Amniotic stem cell (primary cell): ENCODE results near the gene SLC4A2.
A peak's percentile ranks its signal among the peaks of the same experiment; 100 is the strongest.

Source experiments
- DNase-seq: peaks from one replicate; lab custom pipeline; 2025; lab: John Stamatoyannopoulos, UW

SLC4A2 gene

GRCh38 chr7:151117565-151117964 is 58.2 kb downstream of the SLC4A2 start:
- no peak for DNase-seq

- DNase-seq, result no peak
These were observed 59.0 kb downstream of the SLC4A2 start for GRCh38 chr7:151118108-151119054.

- no peak for DNase-seq
These were observed 59.6 kb downstream of the SLC4A2 start for GRCh38 chr7:151119055-151119415.

GRCh38 chr7:151119902-151120301 is 60.5 kb downstream of the SLC4A2 start:
- no peak for DNase-seq

GRCh38 chr7:151120896-151121295 is 61.5 kb downstream of the SLC4A2 start:
- DNase-seq, result no peak

- DNase-seq, result no peak
These were observed 62.2 kb downstream of the SLC4A2 start for GRCh38 chr7:151121380-151122170.

GRCh38 chr7:151122276-151122675 is 62.9 kb downstream of the SLC4A2 start:
- no peak for DNase-seq

- DNase-seq, result no peak
These were observed 63.4 kb downstream of the SLC4A2 start for GRCh38 chr7:151122796-151123157.

GRCh38 chr7:151123158-151123821 is 63.9 kb downstream of the SLC4A2 start:
- DNase-seq, result no peak

- peak; percentile 56 for DNase-seq
These were observed 64.6 kb downstream of the SLC4A2 start for GRCh38 chr7:151123822-151124464.

- DNase-seq, result no peak
These were observed 65.1 kb downstream of the SLC4A2 start for GRCh38 chr7:151124481-151124880.

- DNase-seq, result no peak
These were observed 65.6 kb downstream of the SLC4A2 start for GRCh38 chr7:151124899-151125399.

GRCh38 chr7:151125470-151125845 is 66.1 kb downstream of the SLC4A2 start:
- DNase-seq, result no peak

- no peak for DNase-seq
These were observed 66.6 kb downstream of the SLC4A2 start for GRCh38 chr7:151125846-151126481.
